Measurements from ENCODE around the gene TNKS1BP1.
"Not testable (repeated sequence)": the region's sequence is repeated elsewhere in the genome, so short reads cannot be mapped to it uniquely, and the experiment has no call there.

The TNKS1BP1 gene

GRCh38 chr11:57288771-57289579 is 35.8 kb downstream of the TNKS1BP1 start:
- no peak for DNase-seq

- DNase-seq = no peak
Measured at GRCh38 chr11:57287884-57288283, 36.9 kb downstream of the TNKS1BP1 start.

GRCh38 chr11:57283231-57283990 is 41.3 kb downstream of the TNKS1BP1 start:
- DNase-seq = no peak

- not testable (repeated sequence) for DNase-seq
Measured at GRCh38 chr11:57281546-57281945, 43.2 kb downstream of the TNKS1BP1 start.

GRCh38 chr11:57279116-57279515 is 45.6 kb downstream of the TNKS1BP1 start:
- no peak for DNase-seq

GRCh38 chr11:57278721-57279095 is 46.0 kb downstream of the TNKS1BP1 start:
- DNase-seq = no peak

GRCh38 chr11:57277845-57278720 is 46.7 kb downstream of the TNKS1BP1 start:
- DNase-seq = peak; percentile 34

- DNase-seq = no peak
Measured at GRCh38 chr11:57276971-57277675, 47.6 kb downstream of the TNKS1BP1 start.

- DNase-seq = no peak
Measured at GRCh38 chr11:57276169-57276970, 48.4 kb downstream of the TNKS1BP1 start.

GRCh38 chr11:57275582-57275981 is 49.2 kb downstream of the TNKS1BP1 start:
- no peak for DNase-seq

GRCh38 chr11:57274904-57275498 is 49.8 kb downstream of the TNKS1BP1 start:
- no peak for DNase-seq

- DNase-seq = no peak
Measured at GRCh38 chr11:57273448-57274058, 51.2 kb downstream of the TNKS1BP1 start.

GRCh38 chr11:57269571-57270021 is 55.2 kb downstream of the TNKS1BP1 start:
- no peak for DNase-seq

GRCh38 chr11:57266157-57266556 is 58.6 kb downstream of the TNKS1BP1 start:
- no peak for DNase-seq

GRCh38 chr11:57263351-57263750 is 61.4 kb downstream of the TNKS1BP1 start:
- DNase-seq = no peak

- DNase-seq = no peak
Measured at GRCh38 chr11:57262157-57262556, 62.6 kb downstream of the TNKS1BP1 start.

- no peak for DNase-seq
Measured at GRCh38 chr11:57260937-57261783, 63.6 kb downstream of the TNKS1BP1 start.

GRCh38 chr11:57256119-57256518 is 68.6 kb downstream of the TNKS1BP1 start:
- no peak for DNase-seq

GRCh38 chr11:57255618-57256017 is 69.1 kb downstream of the TNKS1BP1 start:
- no peak for DNase-seq

- no peak for DNase-seq
Measured at GRCh38 chr11:57254631-57255030, 70.1 kb downstream of the TNKS1BP1 start.

All from activated CD4-positive, CD25-positive, alpha-beta regulatory T cell treated with anti-CD3 and anti-CD28 coated beads, Interleukin-2, amount 50 U/mL, for 72 hours (primary cell).